Activated T-cell treated with anti-CD3 and anti-CD28 coated beads, Interleukin-2, amount 50 U/mL, for 48 hours (primary cell): ENCODE results near the gene CREB3L2.

ENCODE experiments used
- DNase-seq, 2 experiments: peaks; one replicate each; pipeline ENCODE4 v3.0.0-alpha.2; 2020

Gene CREB3L2

DNA sequence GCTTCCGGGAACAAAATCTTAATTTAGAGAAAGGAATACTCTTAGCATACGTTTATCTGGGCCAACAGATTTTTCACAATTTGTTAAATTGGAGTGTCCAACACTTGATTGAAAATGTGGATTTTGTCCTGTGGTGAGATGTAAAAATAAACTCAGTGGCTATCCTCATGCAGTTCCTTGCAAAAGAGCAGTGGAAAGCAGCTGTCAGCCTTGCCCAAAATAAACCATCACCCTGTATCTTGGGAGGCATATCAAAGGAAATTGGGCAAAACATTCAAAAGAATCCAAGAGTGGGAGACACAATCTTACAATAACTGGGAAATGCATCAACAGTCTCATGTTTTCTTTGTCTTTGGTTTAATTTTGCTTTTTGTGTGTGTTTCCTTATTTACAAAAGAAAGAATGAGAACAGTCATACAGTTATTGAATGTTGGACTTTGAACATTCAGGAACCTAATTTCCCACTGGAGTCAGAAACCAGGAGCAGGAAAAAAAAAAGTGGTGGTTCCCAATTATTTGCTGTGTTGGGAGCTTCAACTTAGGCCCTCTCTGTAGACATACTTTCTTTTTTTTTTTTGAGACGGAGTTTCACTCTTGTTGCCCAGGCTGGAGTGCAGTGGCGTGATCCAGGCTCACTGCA is 110.8 kb downstream of the CREB3L2 start:
- no peak for DNase-seq

DNA sequence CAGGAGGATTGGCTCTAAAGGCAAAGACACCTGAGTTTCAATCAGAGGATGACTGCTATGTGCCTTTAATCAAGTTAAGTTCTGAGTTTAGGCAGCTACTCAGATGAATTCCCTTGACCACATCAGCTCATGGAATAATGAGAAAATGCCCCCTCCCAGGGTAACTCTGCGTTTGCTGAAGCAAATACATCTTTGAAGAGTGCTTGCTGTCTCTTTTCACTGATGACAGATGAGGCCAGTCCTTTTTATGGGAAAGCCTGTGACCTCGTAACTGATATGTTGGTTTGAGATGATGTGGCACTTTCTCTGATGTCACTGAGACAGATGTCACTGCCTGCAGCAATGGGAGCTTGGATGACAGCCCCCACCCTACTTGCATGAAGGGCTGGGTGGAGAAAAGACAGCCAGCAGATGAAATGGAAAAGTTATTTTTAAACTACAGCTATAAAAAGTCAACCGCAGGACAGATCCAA is 111.4 kb downstream of the CREB3L2 start:
- no peak for DNase-seq

DNA sequence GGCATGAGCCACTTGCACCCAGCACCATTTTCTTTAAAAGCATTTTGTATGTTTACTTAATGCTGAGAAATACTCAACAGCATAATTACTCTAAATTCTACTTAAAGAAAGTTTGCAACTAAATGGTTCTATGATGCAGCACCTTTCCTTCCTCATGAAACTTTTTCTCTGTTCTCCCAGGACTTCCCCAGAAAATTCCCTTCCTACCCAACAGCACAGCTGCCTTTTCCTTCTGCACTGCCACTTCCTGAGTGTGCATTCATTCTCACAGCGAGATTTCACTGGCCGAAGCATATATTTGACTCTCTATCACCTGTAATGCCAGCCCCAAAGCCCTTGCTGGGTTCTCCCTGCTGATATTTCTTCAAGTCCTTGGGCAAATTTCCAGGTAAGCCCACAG is 113.6 kb downstream of the CREB3L2 start:
- DNase-seq: no peak

DNA sequence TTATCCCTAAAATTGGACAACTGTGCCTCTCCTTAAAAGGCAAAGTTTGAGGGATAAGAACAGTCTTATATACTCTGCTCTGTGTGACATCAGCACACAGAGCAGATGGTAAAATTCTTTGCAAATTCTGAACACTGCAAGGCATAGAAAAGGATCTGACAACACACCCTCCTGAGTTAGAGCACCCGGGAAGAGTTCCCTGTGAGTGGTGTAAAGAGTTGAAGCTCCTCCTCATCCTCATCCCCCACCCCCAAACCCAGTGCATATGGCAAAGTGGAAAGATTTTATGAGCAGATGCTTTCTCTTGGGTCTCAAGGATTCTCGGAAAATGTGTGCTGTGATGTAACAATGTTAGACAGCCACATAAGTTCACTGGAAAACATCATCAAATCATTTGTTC is 115.1 kb downstream of the CREB3L2 start:
- DNase-seq: no peak

DNA sequence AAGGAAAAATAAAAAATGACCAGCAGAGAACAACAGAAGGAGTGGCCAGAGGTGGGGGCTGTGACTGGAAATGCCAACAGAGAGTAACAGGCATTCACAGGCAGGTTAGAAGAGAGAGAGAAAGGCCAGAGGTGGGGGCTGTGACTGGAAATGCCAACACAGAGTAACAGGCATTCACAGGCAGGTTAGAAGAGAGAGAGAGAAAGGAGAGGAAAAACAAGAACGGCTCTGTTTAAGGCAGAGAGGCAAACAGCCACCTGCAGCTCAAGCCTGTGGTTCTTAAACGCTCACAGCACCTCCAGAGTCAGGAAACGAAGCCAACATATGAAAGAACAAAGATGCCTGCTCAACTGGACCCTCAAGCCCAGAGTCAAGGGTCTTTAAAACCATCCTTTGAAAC is 115.6 kb downstream of the CREB3L2 start:
- DNase-seq: no peak

DNA sequence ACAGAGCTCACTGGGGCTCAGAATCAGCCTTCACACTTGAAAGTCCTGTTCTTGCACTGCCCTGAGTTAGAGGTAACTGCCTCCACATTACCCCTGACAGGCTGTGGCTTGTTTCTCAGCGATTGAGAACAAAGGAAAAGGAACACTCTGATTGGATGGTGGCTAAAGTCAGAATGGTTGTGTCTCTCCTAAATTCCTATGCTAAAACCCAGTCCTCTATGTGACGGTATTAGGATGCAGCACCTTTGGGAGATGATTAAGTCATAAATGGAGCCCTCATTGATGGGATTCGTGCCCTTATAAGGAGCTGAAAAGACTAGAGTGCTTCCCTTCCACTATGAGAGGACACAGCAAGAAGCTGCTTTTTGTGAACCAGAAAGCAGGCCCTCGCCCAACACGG is 116.2 kb downstream of the CREB3L2 start:
- no peak for DNase-seq

DNA sequence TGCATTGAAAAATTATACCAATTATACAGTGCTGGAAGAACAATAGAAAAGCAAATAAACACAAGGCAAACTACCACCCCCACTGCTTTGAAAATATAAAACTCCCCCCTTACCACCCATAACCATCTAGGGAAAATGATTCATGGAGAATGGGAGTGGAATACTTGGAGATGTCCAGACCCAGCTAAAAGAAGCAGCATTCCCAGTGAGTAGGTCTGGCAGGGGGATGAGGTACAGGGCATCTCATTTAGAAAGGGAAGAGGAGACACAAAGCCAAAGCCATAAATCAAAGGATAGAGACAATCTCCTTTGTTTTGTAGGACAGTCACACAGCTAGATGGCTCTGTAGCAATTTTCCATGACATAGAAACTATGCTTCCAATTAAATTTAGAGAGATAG is 119.1 kb downstream of the CREB3L2 start:
- DNase-seq: no peak

DNA sequence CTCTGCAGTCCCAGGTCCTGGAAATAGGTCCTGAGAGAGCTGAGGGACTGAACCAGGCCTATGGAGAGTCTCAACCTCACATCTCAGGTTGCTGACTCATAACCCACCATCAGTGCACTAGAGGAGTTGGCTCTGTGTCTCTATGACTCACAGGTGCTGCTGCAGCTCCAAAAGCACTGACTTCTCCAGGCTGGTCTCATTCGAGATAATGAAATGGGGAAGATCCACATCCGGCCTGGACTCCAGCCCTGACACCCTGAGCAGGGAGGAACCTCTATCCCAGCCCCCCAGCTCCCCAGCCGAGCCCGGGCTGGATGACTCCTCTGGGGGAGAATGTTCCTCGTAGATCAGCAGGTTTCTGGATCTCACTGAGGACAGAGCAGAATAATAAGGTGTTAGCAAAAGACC is 119.6 kb downstream of the CREB3L2 start:
- DNase-seq: peak; percentile 48 to 49

DNA sequence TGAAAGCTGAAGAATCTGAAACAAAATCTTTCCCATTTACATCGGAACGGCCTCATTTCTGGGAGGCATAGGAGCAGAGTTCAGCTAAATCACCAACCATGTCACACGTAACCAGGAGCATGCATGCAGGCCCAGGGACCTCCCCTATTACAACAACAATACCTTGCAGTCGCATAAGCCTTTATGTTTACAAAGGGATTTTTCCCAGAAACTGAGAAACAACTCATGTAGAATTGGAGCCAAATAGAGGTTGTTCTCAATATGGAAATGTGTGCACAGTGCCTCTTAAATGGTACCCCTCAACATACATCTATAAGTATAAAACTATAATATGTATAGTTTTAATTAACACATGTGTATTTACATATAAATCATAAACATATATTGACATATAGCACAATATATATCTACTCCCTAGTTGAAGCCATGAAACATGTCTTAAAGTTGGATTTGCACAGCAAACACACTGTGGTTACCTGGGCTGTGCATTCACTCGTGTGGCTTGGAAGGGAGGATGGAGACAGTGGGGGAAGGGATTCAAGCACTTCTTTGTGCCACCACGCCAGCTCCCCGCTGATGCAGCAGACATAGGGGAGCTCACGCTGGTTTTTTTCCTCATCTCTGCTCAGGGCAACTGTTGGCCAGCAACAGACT is 120.2 kb downstream of the CREB3L2 start:
- DNase-seq: no peak

DNA sequence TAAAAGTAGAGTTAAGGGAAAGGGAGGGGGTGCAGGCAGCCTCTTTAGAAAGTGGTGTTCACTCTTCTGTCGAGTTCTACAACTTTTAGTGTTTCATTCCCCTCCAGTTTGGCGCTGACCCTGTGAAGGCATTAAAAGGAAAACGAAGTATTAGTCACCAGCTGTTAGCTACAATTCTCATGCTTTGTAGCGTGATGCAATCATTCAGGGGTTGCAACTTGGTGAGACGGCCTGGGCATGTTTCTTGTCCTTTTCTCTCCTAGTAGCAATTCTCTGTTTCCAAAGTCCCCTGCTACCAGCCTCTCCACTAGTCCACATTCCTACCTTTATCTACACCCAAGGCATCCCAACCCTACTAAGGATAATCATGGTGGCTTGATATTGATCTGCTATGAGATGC is 121.5 kb downstream of the CREB3L2 start:
- DNase-seq: no peak

DNA sequence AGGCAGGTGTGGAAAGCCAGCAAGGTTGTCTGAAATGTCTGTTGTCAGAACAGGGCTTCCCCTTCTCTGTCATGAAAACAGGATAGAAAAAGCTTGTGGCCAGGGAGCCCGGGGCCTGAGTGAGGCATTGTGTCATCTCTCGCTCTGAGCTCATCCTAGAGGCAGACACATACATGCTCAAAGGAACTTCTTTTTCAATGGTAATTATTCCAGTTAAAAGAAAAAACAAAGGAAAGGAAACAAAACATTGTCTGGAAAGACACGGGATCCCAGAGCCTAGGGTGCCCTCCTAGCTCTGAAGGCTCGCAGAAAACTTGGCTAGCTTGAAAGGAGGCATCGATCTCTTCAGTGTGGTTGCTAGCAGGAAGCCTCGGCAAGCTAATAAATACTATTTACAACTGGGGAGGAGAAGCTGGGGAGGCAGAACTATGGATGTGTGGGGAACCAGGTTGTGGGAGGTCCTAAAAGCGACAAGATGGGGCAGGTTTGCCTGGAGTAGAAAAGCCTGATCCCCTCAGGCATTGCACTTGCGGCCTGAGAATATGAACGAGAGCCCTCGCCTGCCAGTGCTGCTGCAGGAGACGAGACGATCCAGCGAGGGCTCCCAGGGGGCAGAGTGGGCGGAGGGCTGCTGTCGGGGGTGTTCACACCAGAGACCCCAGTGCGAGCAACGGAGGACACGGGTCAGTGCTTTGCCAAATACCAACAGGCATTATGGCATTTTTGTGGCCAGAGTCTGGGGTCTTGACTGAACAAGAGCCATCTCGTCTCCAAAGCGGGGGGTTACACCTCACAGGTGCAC is 122.3 kb downstream of the CREB3L2 start:
- DNase-seq: peak in 1 of 2 experiments; percentile 44

DNA sequence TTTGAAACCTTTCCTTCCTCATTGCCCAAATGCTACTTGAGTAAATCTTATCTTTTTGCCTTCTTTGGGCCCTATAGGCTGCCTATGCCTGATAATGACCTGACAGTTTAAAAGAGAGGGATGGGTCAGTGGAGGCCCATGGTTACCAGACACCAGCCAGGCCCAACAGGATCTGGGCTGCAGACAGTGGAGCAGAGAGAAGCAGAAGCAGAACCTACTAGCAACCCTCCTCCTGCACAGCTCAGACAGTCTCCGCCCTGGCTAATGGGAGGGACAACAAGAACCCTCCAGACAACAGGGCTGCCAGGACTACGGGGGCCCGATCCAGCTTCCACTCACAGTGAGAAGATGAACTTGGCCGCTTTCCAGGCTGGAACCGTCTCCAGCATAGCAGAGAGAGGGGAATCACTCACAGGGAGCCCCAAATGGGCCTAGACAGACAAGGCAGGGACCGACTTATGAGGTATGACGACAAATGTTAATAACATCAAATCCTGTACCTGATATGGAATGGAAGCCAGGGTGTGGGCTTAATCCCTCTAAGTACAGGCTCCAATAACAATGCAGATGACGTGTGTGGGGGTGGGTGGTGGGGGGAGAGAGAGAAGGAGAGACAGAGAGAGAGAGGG is 123.4 kb downstream of the CREB3L2 start:
- no peak for DNase-seq

DNA sequence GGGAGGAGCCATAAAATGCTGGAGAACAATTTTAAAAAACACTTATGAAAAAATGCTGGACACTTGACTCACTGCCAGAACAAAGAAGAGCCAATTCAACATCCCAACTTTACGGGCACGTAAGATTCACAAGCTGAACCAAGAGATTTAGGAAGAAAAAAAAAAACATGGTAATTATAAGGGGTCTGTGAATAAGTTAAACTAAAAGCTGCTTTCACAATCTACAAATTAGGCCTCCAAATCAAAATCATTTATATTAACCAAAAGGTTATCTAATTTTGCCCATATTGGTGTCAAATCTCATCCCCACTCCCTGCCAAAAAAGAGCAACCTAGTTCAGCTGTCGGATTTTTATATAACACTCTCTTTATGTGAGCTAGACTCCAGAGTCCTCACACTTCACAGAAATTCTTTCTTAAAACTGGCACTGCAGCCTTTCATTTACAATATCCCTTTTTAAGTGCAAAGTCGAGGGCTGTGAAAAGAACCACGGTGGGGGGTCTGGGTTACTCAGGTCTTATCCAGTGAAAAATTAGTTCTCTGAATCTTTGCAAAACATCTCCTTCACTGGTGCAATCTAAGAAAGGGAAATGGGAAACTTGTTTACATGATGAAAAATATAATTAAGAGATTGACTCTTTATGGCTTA is 124.7 kb downstream of the CREB3L2 start:
- DNase-seq: no peak

DNA sequence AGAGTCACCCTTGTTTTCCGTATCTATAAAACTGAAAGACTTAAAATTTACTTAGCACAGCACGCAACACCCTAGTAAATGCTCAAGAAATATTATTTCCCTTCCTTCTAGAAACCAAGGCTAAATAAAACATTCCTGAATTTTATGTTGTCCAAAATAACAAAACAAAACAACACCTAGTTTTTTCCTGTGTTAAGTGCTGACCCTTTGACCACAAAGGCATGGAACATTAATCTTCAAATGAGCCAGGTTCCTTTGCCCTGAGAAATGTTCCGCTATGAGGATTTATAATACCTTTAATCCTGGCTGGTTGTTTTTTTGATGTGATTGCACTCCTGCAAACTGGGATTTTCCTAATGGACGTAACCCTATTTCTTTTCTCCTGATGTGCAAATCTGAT is 126.1 kb downstream of the CREB3L2 start:
- no peak for DNase-seq

DNA sequence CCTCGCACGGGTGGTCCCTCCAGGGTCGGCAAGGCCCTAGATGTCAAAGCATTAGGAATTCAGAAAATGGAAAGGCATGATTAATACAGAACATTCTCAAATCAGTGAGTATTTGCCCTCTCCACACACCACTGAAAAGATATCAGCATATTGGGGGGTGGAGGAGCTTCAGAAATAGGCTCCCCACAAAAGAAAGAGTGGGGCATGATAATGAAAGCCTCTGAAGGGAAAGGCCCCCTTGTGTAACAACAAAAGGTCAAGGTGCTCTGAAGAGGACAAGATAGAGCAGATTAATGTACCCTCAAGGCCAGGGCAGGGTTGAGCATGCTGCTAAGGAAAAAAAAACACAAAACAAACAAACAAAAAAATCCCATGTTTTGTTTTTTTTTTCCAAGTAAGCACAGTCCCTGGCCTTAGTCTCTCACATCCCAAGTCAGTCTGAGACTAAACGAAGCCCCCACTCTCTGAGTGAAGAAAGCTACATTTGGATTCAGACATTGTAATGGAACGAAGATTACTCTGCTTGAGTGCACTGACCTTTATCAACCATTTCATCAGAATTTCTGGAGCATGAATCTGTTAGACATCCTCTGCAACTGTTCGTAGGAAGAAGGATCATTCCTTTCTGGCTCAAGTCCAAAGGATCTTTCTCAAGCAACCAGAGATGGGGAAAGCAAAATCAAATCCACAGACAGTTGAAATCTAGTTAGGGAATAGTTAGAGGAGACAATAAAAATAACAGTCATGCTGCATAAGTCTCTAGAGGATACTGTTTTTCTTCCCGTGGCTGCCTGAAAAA is 127.7 kb downstream of the CREB3L2 start:
- no peak for DNase-seq

DNA sequence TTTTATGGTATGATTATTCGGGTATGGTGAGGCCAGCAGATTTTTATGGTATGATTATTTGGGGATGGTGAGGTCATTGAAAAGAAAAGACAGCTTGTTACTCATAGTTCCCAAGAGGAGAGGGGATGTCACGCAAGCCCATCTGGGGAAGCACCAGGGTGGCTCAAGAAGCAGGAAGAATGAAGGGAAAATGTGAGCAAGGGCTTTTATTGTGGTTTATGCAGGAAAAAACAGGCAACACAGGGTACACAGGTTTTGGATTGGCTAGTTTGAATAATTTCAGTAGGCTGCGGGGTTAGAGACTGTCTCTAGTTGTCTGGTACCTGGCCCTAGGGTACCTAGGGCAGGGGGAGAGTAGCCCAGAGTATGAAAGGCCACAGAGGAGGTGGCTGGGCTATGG is 128.4 kb downstream of the CREB3L2 start:
- DNase-seq: peak in 1 of 2 experiments; percentile 37

DNA sequence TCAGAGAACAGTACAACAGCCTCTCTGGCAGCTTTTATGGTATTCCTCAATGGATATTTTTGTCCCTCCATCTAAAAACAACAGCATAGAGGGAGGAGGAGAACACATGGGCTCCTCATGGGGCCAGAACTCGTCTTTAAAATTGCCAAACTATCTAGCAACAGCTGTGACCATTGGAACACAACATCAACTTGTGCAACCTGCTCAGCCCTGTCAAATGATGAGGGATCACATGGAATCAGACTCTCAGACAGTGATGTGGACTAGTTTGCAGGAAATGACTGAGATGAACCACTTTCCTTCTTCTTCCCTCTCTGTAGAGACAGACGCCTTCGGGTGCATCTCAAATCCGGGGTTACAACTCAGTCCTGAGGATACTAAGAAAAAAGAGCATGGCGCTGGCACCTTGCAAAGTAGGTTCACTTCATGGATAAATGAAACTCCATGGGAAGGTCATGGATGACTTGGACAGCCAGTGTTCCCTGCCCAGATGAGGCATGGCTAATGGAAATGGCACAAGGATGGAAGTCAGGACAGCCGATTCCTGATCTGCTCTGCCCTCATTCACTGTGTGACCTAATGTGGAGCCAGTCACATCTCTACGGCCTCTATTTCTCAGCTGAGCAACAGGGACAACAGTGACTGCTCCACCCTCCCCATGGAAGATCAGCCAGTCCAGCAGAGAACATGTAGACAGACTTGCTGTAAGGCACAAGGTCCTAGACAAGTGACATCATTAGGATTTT is 130.5 kb downstream of the CREB3L2 start:
- DNase-seq: no peak

DNA sequence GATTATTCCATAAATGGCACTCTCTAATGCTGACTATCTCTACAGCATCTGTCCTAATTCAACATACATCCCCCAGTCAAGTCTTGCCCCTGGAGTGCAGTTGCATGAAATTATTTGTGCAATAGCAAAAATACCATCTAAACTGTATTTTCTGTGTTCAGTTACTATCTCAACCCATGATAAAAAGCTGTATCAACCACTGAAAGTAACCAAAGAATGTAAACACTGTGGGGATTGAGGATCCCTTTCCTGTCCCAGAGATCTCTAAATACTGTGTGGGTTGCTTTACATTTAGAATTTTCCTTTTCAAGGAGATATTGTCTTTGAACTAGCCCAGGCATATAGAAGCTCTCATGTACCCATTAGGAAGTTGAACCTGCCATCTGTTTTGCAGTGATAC is 131.2 kb downstream of the CREB3L2 start:
- DNase-seq: no peak

DNA sequence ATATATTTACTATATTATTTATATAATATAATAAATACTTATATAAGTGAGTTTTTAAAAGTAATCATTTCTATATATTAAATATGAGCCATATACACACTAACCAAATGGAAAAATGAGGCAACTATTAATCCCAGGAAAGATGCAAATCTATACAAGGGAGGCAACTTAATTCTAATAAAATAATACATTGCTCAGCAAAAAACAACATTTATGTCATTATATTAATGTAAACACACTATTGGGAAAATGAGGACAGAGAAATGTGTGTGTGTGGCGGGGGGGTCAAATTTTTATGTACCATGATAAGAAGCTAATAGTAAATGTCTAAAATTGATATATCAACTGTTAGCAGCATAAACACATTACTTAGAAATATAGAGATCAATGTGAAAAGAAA is 131.8 kb downstream of the CREB3L2 start:
- no peak for DNase-seq

DNA sequence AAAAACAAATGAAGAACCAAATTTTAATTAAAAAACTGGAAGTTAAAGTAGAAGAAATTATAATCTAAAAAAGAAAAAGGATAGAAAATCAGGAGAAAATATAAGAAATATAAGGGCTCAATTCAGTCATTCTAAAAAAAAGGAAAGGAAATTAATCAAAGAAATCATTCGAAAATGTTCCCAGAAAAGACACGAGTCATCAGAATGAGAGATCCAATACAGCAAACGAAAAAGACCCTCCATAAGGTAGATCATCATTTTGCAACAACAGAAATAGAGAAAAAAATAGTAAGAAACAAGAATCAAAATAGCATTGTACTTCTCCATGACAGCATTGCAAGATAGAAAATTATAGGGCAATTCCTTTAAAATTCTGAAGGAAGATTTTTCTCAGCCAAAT is 132.6 kb downstream of the CREB3L2 start:
- no peak for DNase-seq

DNA sequence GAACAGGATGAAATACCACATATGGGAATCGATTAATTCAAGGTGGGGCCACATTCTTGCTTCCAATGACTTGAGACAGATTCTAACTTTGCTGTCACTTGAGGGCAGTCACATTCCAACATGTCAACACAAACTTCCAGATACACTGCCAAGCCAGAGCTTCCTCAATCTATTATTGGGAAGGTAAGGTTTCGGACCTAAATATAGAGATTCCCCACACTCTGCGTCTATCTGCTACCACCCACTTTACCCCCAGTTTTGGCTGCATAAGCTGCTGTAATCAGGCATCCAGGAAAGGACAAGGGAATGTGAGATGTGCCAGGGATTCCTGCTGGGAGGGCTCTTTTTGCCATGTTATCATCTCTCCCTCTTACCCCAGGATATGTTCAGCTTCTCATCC is 134.6 kb downstream of the CREB3L2 start:
- DNase-seq: no peak
